HG03139 (cell line): ENCODE data around the gene CCDC169.
"Not testable (repeated sequence)": the region's sequence is repeated elsewhere in the genome, so short reads cannot be mapped to it uniquely, and the experiment has no call there.

Experiments
- ATAC-seq: cut with Tn5 transposase; IDR thresholded peaks from one replicate; pipeline ENCODE4 v1.9.1; 2021; ENCODE audit not compliant: unreplicated experiment

The CCDC169 gene

GRCh38 chr13:36297366-36298338, at the start of gene CCDC169:
Gene CCDC169 (minus strand): TSS chr13:36297814. CDS start chr13:36297719, 95 bp downstream.
- no peak for ATAC-seq

DNA sequence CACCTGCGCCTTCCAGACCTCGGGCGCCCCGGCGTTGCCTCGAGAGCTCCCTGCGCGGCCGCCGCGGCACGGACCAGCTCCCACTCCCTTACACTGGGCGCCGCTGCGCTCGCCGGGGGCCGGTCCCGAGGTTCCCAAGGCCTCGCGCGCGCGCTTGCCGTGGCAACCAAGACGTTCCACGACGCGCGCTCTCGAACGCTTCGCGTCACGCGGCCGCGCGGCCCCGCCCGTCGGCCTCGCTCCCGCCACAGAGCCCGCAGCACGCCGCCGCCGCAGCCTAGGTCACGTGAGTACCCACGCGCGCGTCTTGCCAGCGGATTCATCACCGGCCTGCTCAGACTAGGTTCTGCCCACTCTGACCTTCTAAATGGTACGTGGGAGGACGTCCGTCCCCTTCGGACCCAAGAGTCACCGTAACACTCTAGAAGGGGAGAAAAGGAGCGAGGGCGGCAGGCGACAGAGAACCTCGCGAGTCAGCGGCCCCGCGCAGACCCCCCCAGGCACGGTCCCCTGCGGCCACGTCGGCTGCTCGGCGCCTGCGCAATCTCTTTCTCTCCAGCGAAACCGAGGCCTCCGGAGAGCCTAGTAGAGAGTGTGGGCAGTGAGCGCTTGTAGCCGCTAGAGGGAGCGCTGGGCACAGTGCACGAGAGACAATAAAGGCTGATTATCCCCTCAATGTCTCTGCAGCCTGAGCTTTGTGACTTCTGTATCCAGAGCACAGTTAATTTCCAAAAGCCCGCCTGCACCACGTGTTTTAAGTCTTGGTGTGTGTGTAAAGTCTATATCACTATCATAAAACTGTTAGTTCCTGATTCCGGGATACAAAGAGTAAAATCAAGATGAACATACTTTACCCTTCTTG, 48.8 kb upstream of the CCDC169 start, which contains the start of gene SPART:
Gene SPART (minus strand): TSS at position 173 of the 862 bp plus-strand sequence. CDS start 10,564 bp downstream, outside the sequence.
- peak; percentile 96 for ATAC-seq

GRCh38 chr13:36345438-36346221, 48.0 kb upstream of the CCDC169 start:
- ATAC-seq: no peak

DNA sequence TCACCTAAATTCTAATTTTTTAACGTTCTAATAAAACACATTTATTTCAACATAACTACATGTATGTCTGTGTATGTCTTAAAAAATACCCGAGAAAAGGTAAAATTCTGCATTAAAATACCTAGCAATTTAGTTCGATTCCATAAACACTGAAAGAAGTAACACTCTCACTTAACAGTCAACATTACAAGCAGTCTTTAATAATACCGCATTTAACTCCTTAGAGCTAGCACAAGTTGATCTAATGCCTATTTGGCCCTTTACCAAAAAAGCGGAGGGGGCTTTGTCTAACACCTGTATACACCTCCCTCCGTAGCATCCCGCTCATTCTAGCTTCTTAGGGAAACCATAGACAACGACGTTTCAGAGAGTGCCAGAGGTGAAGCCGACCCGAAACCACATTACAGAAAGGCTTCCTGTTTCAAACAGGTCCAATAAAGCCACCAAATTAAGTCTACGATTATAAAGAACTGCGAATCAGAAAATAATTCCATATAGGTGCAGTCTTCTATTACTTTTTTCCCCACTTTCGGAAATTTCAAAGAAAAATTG, 47.3 kb upstream of the CCDC169 start:
- ATAC-seq: no peak

DNA sequence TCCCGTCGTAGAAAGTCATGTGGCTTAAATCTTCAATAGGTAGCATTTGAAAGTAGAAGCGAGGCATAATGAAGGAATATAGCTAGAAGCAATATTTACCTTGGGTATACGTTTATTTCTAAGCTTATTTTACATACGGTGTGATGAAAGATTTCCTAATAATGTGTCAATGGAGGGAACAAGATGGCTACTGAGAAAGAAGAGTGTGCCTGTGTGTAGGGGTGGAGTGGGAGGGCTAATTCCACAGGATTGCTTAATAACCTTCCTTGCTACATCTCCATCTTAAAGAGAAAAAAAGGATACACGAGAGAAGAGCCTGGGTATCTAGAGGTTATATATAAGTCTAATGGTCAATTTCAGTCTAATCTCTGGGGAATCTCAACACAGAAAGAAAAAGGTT, 46.6 kb upstream of the CCDC169 start:
- ATAC-seq: no peak

- ATAC-seq: no peak
Measured at GRCh38 chr13:36343766-36344165, 46.2 kb upstream of the CCDC169 start.

DNA sequence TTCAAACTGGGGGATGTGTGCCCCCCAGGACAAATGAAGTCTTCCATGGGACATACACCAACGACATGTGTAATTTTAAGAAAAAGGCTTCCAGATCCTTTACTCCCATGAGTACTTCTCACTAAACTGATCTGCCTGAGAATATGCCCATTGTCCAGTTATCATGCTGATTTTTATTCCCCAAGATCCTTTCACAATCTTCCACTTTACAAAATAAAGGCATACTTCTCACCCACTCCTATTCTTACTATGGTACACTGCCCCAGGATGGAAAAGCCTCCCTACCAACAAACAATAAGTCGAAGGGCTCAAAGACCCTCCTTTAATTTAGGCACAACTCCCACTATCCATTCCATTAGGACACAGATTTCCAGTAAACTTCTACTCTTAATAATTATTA, 45.1 kb upstream of the CCDC169 start:
- ATAC-seq: no peak

DNA sequence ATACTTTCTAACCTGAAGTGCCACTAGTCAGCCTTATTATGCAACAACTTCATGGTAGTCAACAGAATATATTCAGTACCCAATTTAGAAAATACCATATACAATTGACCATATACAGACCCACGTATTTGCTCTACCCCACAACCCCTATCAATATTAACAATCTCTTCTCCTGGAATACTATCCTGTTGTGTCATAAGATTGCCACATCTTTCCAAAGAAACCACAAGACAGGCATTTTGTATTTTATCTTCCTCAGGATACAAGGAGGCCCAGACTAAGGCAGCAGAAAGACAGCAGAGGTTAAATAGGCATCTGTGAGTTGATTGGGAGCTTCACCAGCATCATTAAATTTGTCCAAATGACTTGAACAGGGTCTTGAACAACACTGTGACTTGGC, 44.1 kb upstream of the CCDC169 start:
- no peak for ATAC-seq

DNA sequence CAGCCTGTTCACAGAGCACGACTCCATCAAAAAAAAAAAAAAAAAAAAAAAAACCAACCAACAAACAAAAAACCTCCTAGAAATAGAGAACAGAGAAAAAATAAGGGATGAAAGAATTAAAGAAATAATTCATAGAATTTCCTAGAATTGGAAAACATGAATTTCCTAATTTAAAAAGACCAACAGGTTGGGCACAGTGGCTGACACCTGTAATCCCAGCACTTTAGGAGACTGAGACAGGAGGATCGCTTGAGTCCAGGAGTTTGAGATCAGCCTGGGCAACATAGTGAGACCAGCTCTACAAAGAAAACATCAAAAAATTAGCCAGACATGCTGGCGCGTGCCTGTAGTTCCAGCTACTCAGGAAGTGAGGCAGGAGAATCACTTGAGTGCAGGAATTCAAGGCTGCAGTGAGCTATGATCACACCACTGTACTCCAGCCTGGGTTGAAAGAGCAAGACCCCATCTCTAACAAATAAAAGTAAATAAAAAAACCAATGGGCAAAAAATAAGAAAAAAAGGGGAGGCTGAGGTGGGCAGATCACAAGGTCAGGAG, 42.1 kb upstream of the CCDC169 start:
- ATAC-seq: no peak

DNA sequence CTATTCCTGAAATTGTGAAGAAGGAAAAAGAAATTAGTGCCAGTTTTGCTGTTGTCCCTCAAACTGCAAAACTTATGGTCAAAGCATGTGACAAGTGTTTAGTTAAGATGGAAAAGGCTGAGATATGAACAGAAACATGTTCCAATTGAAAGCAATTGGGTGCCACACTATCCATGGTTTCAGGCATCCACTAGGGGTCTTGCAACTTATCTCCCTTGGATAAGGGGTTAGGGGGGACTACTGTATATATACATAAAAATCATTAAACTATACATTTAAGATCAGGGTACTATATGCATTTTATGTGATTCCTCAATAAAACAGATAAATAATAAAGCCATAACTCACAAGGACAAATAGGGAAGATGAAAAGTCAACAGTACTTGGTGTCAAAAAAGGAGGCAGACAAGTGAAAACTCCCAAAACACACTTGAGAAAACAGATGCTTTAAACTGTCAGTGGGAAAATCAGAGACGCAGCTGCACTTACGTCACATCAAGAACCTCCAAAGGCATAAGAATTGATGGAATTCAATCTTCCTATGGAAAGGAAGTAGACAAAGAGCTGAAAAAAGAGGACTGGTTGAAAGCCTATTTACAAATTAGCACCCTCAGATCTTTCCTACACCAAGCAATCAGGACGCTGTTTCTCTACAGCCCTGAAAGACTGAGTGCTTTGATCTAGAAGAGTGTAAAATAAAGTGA, 40.5 kb upstream of the CCDC169 start:
- no peak for ATAC-seq

DNA sequence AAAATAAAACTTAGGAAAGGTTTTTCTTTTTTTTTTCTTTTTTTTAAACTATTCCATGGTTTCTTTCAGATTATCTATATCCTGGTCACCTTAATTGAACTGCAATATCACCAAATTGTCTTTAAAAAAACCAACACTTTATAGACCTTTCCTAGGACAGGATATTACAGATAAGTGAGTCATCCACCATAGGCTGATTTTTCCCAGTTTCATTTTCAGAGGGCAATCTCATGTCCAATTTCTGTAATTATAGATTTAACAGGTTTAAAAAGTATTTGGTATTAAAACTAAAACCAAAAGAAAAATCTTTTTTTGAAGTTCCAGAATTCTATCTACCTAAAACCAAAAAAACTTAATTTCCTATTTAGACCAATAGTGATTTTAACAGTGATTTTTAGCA, 35.4 kb upstream of the CCDC169 start:
- ATAC-seq: no peak

GRCh38 chr13:36332255-36332654, 34.6 kb upstream of the CCDC169 start:
- not testable (repeated sequence) for ATAC-seq

GRCh38 chr13:36331280-36331679, 33.7 kb upstream of the CCDC169 start:
- ATAC-seq: no peak

DNA sequence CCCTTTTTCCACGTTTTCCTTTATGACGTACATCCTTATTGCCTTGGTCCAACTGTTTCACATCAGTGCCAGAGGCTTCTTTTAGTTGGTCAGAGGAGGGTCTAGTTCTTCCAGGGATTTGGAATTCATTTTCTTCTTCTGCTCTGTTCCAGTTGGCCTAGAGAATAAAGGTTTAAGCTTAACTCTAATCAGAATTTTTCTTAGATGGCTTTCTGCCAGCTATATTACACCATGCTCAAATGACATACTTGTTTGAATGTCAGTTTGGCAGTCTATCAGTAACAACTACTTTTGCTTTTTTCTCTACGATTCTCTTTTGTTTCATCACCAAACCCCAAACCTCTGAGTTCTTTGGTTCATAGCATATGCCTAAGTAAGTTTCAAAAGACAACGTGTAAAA, 31.7 kb upstream of the CCDC169 start:
- ATAC-seq: no peak

GRCh38 chr13:36328821-36329220, 31.2 kb upstream of the CCDC169 start:
- no peak for ATAC-seq

DNA sequence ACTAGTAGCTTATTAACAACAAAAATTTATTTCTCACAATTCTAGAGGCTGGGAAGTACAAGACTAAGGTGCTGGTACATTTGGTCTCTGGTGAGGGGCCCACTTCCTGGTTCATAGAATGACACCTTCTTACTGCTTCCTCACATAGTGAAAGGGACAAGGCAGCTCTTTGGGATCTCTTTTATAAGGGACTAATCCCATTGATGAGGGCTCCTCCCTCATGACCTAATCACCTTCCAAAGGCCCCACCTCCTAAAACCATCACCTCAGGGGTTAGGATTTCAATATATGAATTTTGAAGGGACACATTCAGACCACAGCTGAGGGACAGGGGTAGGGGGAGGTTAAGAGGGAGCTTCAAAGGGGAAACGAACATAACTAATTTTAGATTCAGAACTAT, 28.3 kb upstream of the CCDC169 start:
- ATAC-seq: no peak

- not testable (repeated sequence) for ATAC-seq
Measured at GRCh38 chr13:36324881-36325280, 27.3 kb upstream of the CCDC169 start.

GRCh38 chr13:36323951-36324566, 26.4 kb upstream of the CCDC169 start:
- no peak for ATAC-seq

- ATAC-seq: no peak
Measured at GRCh38 chr13:36323408-36323807, 25.8 kb upstream of the CCDC169 start.
